ENCODE results near the gene LAMB3.

GRCh38 chr1:209595599-209596285 lies 56.5 kb downstream of the LAMB3 start:
- TF ChIP-seq EP300 (IDR thresholded peaks at IDR 0.05) (no peak), POLR2AphosphoS5 (IDR thresholded peaks at IDR 0.05) (no peak), CTCF (IDR thresholded peaks at IDR 0.05) (no peak), POLR2A (IDR thresholded peaks at IDR 0.05) (no peak)

All from upper lobe of left lung (tissue), 4 donors.